Cardiac muscle cell (in vitro differentiated cells and primary cell): ENCODE data around the gene PEPD. TPM values are rescaled to one million over a fixed set of nuclear protein-coding genes. Genes with fewer than 3 reads are reported as not detected.

Source experiments
- DNase-seq, 2 donors: peaks; one replicate each; pipeline versions ENCODE4 v3.0.0 to v3.0.0-alpha.2; 2010 to 2017; ENCODE audit warnings: low read depth in 1 of 2, low spot score in 1 of 2
- H3K27ac ChIP-seq: fragments of 200-600 bp; sonication (generic); 2 replicates; pipeline ENCODE4 v1.5.1; 2016
- H3K27me3 ChIP-seq: fragments of 200-600 bp; sonication (generic); 2 replicates; pipeline ENCODE4 v1.6.0; 2016; ENCODE audit warnings: control low read depth
- H3K36me3 ChIP-seq: fragments of 200-600 bp; sonication (generic); 2 replicates; pipeline ENCODE4 v1.5.1; 2016; ENCODE audit warnings: control low read depth
- H3K4me1 ChIP-seq: fragments of 200-600 bp; sonication (generic); 2 replicates; pipeline ENCODE4 v1.8.1; 2017; ENCODE audit warnings: low read depth, mild to moderate bottlenecking, mixed run types
- H3K4me3 ChIP-seq: fragments of 200-600 bp; sonication (generic); 2 replicates; pipeline ENCODE4 v1.5.1; 2016; ENCODE audit warnings: mild to moderate bottlenecking
- H3K9me3 ChIP-seq: fragments of 200-600 bp; sonication (generic); 2 replicates; pipeline ENCODE4 v1.5.1; 2017; ENCODE audit warnings: low read depth, mild to moderate bottlenecking, control low read depth
- CTCF ChIP-seq: IDR thresholded peaks from 2 replicates; pipeline ENCODE4 v1.5.1; 2012; ENCODE audit warnings: low read depth, mild to moderate bottlenecking, low read length
- polyA plus RNA-seq: library from polyadenylated mRNA; unstranded; fragments of >200 nt; fragmentation: Nextera tagmentation; extraction: Ambion mirVana; gene quantifications from 2 replicates; pipeline ENCODE4 v1.2.1, GENCODE V29; 2016
- total RNA-seq: library from RNA; depleted of rRNA; stranded (reverse); fragments of >200 nt; gene quantifications from 2 replicates; pipeline ENCODE4 v1.2.3, GENCODE V29; 2016

PEPD gene
- total and polyA plus RNA-seq, 2 experiments from 2014 or later, result 40.3 to 80.6 TPM

DNA sequence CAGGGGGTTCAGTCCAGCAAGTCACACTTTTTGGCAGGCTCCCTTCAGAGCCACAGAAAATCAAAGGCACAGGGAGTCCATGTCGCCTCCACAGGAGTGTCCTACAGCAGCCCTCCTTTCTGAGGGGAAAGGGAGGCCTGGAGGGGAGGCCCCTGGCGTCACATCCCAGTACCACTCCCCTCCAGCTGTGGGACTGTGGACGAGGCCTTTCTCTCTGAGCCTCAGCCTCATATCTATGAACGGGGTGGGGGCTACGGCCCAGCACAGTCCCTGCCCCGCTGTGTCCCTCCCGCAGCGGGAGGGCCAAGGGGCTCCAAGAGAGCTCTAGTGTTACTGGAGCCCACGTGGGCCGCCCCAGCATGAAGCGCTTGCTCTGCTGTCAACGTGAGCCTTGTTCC, 23.8 kb downstream of the PEPD start:
- Histone ChIP-seq H3K9me3 (no peaks in the 10 kb centered on the region), H3K27me3 (no peaks in the 10 kb centered on the region), H3K4me3 (no peak overlapping the region), H3K4me1 (no peaks in the 10 kb centered on the region), H3K36me3 (no peaks in the 10 kb centered on the region), H3K27ac (no peak overlapping the region)
- DNase-seq, result no peak
- no peak for TF ChIP-seq CTCF

DNA sequence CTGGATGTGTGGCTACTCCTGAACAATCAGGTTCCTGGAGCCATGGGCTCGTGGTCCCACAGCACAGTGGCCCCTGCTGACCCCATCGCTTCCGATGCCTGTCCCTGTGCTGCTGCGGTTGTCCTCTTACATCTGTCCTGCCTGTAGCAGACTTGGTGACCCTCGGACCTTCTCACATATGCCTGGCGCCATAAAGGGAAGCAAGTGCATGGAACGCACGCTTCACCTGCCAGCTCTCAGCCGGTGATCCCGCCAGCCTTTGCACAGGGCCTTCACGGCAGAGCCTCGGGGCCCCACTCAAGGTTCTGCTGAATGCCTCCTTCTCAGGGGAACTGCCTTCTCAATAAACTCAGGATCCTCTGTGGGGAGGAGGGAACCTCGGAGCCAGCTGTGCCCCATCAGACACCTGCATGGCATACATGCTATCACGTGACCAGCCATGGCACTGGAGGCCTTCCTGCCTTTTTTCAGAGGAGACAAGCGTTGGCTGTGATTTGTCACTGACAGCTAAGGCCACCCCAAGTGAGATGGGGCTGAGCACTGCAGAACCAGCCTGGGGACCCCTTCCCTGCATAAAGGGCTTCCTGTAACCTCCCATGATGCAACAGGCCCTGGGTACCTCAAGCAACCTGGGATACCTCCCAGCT, 24.3 kb downstream of the PEPD start:
- no peak for DNase-seq
- H3K4me3 ChIP-seq, result no peak overlapping the region
- H3K36me3 ChIP-seq, result no peaks in the 10 kb centered on the region
- H3K4me1 ChIP-seq, result no peaks in the 10 kb centered on the region
- H3K27ac ChIP-seq, result no peak overlapping the region
- H3K9me3 ChIP-seq, result no peaks in the 10 kb centered on the region
- TF ChIP-seq CTCF, result no peak
- H3K27me3 ChIP-seq, result no peaks in the 10 kb centered on the region

- Histone ChIP-seq H3K9me3 (no peaks in the 10 kb centered on the region), H3K4me3 (no peak overlapping the region), H3K27me3 (no peaks in the 10 kb centered on the region), H3K4me1 (no peaks in the 10 kb centered on the region), H3K27ac (no peak overlapping the region), H3K36me3 (no peaks in the 10 kb centered on the region)
- peak in 1 of 2 donors; percentile 32 for DNase-seq
- no peak for TF ChIP-seq CTCF
Observed at GRCh38 chr19:33496038-33496895, 25.3 kb downstream of the PEPD start.

GRCh38 chr19:33493401-33494275, 28.0 kb downstream of the PEPD start:
- H3K27me3 ChIP-seq, result no peaks in the 10 kb centered on the region
- no peak for DNase-seq
- no peak overlapping the region for H3K27ac ChIP-seq
- H3K4me3 ChIP-seq, result no peak overlapping the region
- H3K9me3 ChIP-seq, result no peaks in the 10 kb centered on the region
- H3K4me1 ChIP-seq, result no peaks in the 10 kb centered on the region
- no peaks in the 10 kb centered on the region for H3K36me3 ChIP-seq
- TF ChIP-seq CTCF, result no peak

GRCh38 chr19:33492951-33493350, 28.6 kb downstream of the PEPD start:
- no peak for DNase-seq
- Histone ChIP-seq H3K4me1 (no peaks in the 10 kb centered on the region), H3K36me3 (no peaks in the 10 kb centered on the region), H3K27ac (no peak overlapping the region), H3K9me3 (no peaks in the 10 kb centered on the region), H3K4me3 (no peak overlapping the region), H3K27me3 (no peaks in the 10 kb centered on the region)
- no peak for TF ChIP-seq CTCF
